CD1c-positive myeloid dendritic cell (primary cell): ENCODE data around the gene CISH.

ENCODE experiments used
- DNase-seq: peaks from one replicate; pipeline ENCODE4 v3.0.0-alpha.2; 2016; ENCODE audit errors: extremely low spot score

Gene CISH

DNA sequence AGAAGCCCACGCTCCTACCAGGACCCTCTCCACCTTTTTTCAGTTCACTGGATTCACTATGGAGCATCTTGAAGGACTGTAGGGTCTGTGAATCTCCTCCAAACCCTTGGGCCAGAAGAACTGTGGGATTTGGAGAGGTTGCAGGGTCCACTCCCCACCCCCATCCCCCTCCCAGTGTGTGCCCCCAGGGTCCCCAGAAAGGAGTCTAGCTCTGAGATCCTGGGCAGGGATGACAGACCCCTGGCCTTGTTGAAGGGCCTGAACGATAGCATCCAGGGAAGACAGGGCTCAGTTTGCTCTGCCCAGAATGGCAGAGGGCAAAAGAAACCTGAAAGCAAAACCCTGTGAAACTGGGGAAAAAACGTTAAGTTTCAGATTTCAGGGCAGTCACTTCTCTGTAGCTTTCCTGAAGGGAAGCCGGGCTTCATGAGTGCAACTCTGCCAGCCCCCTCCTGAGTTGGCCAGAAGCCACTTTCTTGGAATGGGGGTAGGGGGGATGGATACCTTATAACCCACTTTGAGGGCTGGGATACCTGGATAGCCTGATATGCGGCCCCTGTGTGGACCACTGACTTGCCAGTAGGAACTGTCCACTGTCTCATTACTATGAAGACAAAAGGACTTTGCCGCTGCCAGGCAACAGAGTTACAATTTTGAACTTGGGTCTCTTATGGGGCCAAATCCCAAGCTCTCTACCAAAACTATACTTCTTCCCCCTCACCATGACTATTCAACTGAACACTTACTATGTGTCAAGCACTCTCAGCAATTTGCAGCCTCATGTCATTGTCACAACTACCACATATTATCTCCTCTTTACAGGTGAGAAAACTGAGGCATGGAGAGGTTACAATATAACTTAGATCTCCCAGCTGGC lies 1.6 kb upstream of the CISH start:
- DNase-seq = no peak

DNA sequence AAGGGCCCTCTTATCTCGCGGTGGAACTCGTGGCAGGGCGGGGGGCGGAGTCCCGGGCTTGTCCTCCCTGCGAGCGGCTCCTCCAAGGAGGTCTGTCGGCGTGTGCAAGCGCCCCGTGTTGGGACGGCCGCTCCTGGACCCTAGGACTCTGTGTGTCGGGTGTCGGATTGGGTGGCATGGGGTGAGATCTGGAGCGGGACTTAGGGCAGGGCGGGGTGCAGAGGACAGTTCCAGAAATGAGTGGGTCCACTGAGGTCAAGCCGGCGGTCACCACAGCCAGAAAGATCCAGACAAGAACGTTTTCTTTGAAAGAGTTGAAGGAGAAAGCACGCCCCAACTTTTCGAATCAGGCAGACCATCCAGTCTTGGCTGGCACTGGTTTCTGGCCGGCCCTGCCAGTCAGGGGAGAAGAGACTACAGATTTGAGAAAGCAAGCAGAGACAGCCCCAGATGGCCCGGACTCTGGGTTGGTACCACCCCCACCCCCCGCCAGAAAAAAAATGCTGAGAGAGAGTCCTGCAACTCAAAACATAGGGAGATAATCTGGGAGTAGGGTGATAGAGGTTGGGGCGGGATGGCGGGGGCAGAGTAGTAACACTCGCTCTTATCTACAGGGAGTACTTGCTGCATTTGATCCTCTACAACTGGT lies 784 bp upstream of the CISH start:
- no peak for DNase-seq

DNA sequence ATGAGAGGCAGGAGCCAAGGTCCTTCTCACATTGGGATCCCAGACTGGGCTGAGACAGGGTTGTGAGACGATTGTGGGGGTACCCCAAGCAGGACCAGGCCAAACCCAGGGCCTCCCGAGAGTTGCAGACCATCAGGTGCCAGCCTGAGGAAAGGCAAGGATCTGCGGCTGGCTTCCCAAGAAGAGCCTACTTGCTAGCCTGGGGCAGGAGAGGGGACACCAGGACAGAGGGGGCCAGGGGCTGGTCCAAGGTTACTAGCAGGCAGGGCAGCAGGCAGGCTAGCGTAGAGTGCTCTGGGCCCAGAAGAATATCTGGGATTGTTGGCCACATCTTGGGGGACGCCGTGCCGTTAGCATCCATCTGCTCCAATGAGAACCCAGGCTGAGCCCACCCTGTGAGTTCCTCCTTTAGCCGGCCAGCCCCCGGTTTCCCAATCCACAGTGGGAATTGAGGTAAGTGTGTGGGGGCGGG lies 546 bp downstream of the CISH start:
- DNase-seq = no peak

DNA sequence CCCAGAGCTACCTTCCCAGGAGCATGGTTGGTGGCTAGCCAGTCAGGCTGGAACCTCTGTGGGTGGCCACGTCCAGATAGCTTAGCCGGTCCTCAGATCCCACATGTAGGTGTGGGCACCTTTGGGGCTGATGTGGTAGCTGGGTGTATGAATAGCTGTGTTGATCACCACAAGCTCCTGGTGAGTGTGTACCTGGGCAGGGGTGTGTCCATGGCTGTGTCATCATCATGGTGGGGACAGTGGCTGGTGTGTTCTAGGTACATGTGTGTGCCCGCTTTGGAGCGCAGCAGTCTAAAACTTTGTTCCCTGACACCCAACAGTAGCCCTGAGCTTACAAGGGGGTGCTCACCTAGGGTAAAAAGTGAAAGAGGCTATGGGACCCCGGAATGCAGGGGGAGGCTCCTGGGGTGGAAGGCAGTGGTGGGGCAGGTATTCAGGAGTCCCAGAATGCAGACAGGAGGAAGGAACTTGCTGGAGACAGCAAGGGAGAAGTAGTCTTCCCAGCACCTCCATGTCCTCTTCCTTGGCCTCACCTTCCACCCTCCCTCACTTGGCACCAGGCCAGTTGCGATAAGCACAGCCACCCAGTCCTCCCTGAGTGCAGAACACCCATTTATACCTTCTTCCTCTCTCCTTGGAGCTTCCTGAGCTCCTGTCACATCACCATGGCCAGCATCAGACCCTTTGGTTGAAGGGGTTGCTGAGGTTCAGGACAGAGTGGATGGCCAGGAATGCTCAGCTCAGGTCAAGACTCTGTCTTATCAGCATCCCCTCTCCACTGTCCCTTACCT lies 1.2 kb downstream of the CISH start:
- DNase-seq = peak; percentile 41

DNA sequence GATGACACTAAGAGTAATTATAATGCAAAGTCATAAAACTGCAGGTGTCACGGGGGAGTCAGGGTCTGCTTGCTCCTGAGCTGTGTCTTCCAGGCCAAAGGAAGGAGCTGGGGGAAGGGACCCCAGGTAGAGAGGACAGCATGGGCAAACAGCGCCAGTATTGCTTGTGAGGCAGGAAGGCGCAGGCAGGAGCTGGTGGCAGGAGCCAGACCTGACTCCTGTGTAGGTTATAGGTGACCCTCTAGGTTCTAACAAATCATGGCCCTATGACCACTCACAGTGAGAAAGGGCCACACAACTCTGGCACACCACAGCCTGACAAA lies 1.9 kb downstream of the CISH start:
- DNase-seq = no peak

DNA sequence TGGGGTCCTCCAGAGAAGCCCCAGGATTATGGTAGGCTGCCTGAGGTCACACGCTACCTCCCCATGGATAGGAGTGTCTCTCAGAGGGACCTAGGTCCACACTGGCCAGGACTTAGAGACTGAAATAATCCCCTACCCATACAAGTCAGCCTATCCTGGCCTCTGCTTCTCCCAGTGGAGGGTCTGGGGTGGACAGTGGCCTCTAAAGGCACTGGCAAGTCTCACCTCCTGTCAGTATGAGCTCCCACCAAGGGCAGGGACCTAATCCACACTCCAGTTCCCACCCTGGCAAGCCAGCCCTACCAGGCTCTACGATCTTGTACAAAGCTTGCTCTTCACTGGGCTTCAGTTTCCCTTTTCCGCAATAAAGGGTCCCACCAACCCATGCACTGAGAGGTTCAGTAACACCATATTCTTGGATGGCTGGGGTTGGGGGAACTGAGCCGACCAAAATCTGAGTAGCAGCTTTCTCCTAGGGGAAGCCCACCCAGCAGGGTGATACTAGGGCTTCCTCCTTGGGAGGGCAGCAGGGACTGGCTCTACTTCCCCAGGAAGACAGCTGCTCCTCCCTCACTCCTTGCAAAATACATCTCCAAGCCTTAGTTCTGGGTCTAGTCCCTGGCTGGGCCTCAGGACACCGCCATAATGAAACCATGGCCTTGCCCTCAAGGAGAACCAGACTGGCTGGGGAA lies 2.4 kb downstream of the CISH start:
- DNase-seq = peak; percentile 57

DNA sequence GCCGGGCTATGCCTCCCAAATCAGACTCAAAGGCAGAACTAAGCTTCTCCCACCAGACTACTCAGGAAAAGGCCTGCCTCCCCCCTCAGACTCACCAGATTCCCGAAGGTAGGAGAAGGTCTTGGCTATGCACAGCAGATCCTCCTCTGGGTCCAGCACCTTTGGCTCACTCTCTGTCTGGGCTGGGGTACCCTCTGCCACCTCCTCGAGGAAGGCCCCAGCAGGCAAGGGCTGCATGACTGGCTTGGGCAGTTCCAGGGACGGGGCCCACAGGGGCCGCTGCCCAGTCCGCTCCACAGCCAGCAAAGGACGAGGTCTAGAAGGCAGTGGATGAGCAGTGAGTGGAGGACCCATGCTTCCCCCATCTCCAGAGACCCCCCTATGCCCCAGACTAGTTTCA lies 3.3 kb downstream of the CISH start:
- no peak for DNase-seq

DNA sequence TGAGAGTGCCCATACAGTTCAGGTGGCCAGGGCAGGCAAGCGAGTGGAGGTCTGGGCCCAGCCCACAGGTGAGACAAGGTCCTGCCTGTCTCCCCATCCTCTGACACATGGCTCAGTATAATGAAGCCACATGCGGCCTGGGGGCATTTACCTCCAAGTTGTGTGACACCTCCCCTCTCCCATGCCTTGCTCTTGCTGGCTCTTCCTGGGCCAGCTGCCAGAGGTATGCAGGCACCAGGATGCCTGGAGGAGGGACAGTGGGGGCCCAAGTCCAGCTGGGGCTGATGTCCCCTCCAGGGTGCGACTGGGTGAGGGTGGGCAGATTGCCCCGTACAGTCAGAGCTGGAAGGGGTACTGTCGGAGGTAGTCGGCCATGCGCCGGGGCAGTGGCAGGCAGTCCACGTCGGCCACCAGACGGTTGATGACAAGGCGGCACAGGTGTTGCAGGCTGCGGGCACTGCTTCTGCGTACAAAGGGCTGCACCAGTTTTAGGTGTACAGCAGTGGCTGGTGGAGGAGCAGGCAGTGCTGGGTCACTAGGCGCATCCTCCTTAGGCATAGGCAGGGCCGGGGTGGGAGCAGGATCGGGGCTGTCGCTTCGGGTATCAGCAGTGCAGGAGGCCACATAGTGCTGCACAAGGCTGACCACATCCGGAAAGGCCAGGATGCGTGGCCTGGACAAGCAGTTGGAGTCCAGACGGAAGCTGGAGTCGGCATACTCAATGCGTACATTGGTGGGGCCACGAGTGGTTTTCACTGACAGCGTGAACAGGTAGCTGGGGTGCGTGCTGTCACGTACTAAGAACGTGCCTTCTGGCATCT lies 4.1 kb downstream of the CISH start:
- no peak for DNase-seq

DNA sequence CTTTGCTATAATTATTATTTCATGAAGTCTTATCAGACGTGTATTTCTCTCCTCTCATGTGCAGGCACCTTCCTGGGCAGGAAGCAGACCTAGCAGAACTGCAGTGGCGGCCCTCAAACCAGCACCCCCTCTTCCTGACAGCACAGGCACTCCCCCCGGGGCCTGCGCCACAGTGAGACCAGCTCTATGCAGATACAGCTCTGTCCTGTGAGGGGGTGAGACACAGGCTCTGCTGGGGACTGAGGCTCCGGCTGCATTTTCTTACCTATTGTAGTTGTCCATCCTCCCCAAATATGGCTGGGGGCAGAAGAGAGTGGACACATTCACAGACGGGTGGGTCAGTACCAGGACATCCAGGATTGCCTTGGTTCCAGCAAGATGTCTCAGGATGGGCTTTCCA lies 5.0 kb downstream of the CISH start:
- DNase-seq = no peak

DNA sequence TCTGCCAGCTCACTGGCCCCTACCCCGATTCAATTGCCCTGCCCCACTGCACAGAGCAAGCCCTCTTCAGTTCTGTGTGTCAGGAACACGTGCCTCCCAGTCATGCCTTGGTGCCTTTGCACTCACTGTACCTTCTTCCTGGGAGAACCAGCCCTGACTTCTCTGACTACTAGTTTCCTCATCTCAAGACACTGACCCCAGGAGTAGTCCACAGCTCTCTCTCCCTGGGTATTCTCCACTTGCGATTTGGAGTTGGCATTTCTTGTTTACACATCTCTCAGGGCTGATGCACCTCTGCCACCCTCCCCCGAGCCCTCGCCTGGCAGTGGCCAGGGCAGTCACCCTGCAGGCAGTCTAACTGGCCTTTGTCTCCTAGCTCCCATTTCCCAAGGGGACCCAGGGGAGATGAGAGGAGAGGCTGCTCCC lies 5.7 kb downstream of the CISH start:
- DNase-seq = peak; percentile 64

DNA sequence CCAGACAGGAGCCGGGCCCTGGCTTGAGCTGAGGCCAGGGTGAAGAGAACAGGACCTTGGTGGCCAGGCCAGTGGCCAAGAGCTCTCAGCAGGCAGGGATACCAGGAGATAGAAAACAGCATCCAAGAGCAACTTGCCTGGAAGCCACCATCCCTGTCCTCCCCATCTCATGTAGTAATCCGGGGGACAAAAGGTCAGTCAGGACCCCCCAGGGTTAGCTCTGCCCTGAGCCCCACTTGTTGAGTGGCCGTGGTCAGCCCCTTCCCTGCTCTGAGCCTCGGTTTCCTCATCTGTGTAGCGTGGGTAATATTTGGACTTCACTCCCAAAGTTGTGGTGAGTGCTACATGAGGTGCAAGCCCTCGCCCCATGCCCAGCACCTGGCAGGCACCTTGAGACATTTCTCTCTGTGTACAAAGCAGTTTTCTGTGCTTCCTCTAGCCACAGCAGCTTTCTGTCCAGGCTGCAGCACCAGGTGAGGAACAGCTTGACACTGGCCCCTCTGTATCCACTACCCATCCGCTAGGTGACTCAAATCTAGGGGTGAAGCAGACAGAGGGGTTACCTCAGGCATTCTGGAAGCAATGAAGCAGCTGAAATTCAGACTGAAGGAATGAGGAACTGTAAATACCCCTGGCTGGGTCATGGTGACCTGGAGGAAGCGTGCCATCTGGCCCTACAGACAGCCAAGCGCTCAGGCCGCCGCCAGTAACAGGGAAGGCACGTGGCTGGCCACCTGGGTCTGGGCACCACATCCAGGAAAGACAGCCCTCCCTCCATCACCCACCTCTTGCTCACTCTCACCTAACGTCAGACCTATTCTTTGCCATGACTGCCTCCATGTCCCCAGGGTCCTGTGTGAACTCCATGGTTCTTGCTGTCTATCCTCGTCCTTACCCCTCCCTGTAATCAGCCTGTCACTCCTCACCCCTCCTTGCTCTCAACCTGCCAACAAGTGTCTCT lies 6.7 kb downstream of the CISH start:
- DNase-seq = peak; percentile 80

DNA sequence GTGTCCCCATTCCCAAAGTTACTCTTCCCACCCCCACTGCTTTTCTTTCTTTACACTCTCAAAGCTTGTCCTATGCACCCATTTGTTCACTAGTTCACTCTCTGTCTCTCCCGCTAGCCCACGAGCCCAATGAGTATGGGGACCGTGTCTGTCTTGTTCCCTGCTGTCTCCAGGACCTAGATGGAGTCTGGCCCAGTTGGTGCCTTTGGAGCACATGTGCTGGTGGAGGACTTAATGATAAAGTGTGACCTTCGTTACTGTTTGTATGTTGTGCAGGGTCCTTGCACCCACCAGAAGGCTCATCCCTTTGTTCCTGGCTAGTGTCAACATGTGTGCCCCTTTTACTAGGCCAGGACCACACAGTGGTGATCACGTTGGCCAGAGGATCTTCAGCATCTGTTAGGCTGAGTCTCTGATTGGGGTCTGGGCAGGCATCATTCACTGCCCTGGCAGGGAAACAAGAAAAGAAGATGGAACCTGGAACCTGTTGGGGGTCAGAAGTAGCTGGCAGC lies 7.4 kb downstream of the CISH start:
- DNase-seq = no peak

DNA sequence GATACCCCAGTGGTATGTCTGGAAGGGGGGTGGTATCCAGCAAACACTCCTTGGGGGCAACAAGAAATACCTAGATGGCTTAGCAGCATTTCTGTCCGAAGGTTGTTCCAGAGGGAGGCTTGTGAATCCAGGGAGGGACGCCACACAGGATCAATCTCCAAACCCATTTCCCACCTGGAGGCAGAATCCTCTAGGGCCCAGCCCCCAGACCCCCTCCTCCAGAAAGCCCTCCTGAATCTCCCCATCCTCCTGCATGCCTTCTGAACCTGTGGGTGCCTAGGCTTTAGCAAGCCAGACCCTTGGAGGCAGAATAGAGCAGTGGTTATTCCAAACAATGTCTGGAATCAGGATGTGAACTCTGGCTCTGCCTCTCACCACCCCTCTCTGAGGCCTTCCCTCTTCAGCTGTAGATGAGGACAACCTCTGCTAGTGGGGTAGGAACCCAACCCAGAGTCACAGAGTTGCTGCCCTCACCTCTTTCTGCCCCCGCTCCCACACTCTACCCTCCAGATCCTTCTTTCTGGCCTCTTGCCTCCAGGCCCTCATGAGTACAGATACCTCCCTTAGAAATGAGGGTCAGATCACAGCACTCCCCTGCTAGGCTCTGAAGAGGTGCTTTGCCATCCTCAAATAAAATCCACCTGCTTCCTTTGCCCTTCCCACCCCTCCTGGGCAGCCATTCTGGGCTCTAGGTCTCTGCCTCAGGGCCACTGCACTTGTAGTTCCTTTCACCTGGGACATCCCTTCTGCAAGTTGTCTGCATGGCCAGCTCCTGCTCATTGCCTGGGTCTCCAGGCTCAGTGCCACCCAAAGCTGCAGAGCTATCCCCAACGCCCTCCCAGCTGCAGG lies 8.1 kb downstream of the CISH start:
- DNase-seq = no peak

DNA sequence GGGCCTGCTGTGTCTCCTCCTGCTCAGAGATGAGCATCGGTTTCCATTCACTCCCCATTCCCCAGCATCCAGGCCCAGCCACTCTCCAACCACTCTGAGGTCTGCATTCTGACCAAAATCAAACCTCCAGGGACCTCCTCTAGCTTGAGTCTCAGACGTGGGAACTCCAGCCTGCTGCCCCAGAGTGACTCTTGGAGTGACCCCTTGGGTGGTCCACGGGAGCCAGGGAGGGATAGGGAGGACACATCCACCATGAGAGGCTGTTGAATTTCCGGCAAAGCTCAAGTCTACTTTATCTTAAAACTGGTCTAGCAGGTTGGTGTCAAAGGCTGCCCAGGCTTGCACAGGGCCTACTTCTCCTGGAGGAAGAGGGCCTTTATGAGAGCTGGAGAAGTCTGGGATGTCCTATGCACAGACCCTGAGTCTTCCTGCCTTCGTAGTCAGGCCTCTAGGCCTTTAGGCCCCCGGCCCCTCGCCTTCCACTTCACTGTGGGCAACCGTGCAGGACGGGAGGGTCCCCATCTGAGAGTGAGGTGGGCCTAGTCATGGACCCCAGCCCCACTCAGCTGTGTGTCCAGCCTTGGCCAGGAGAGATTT lies 8.9 kb downstream of the CISH start:
- no peak for DNase-seq

DNA sequence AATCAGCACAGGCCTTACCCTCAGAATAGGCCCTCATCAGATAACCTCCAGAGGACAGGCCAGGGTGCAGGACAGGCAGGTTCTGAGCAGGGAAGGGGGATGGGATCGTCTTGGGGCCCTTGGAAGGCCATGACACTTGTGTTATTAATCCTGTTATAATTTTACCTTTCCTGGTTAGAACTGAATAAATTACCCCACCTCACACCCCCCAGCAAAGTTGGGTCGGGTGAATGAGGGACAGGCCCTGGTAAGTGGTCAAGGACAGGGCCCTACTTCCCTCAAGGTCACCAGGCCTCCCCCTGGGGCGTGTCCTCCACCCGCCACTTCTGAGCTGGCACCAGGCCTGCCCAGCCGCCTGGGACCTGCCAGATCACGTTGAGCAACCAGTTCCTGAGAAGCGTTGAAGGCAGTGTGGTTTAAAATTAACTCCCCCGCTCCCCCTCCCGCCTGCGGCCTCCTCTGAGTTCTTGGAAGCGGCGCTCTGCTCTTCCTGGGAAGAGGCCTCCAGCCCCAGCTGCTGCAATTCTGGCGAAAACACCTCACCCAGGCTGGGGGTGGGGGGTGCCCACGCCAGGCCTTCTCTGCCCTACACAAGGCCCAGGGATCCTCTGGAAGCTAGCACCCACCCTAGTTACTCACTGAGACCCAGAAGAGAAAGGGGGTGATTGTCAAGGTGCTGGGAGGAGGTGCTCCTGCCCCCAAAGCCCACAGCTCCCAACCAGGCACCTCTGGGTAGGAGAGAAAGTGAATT lies 10.6 kb downstream of the CISH start:
- peak; percentile 99 for DNase-seq

DNA sequence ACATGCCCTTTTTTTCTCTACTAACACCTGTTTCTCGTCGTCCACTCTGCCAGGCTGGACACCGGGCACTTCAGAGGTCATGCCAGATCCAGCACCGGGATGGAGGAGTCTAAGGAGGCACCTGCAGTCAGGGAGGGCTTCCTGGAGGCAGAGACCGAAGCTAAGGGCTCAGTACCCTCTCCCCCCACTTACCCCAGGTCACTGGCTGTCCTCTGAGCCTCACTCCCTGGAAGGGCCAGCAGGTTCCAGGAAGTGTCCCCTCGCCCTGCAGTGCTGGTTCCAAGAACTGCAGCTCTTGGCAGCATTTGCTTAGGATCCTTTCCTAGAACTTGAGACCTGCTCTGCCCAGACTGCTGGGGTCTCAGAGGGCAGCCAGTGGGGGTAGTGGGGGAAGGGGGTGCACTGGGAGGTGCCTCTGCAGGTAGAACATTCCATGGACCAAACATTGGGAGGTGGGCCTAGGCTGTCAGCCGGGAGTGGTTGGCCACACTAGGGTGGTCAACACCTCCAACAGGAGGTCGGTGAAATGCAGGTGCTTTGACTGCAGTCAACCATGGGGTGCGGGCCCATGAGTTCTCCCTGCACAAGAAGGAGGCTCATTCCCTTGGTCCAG lies 11.3 kb downstream of the CISH start:
- DNase-seq = no peak

DNA sequence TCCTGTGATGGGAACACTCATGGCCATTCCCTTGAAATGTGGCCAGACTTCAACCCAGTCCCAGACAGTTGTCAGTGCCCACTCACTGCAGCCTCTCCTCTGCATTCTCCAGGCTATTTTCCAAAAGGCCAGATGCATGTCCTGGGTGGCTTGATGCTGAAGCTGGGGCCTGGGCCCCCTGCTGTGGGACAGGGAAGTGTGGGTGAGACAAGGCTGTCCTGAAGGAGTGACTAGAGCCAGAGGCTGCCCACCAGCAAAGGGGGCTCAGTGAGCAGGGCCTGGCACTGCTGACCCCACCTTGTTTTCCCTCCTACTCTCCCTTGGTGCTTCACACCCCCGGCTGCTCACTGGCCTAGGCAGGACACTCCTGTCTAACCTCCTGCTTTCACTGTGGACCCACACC lies 11.9 kb downstream of the CISH start:
- DNase-seq = no peak
